ENCODE data around the gene EML6. TPM values are rescaled to one million over a fixed set of nuclear protein-coding genes. Genes with fewer than 3 reads are reported as not detected.

EML6 gene
- total and polyA plus RNA-seq, 2 donors (not counting 1 experiment from before 2014, with no cell fraction given): 0.34 to 1.3 TPM

- Histone ChIP-seq H3K27me3 (ENCODE audit: control insufficient read depth, insufficient read depth, low read length) (no peaks in the 10 kb centered on the region), H3K36me3 (ENCODE audit: control insufficient read depth, insufficient read depth, low read length) (no peaks in the 10 kb centered on the region), H3K4me2 (ENCODE audit: extremely low read depth, insufficient read depth, low read length) (no peak overlapping the region), H3K4me3 (replicated peaks in 1 of 4; ENCODE audit: control extremely low read depth in 1 of 4, insufficient read depth in 1 of 4, low read depth in 3 of 4, low read length in 4 of 4) (no peak overlapping the region), H3K4me1 (ENCODE audit: control insufficient read depth, extremely low read depth, insufficient read depth, low read length) (peaks cover 4% of the 10 kb centered on the region), H3K9me3 (ENCODE audit: control insufficient read depth, insufficient read depth, low read depth, low read length) (peaks cover 2% of the 10 kb centered on the region), H4K20me1 (ENCODE audit: control insufficient read depth, extremely low read depth, insufficient read depth, low read length) (no peaks in the 10 kb centered on the region), H3K9ac (ENCODE audit: insufficient read depth, low read length) (no peak overlapping the region), H3K79me2 (ENCODE audit: control insufficient read depth, insufficient read depth, low read length) (no peaks in the 10 kb centered on the region), H3K27ac (ENCODE audit: insufficient read depth, low read length) (no peak overlapping the region), H2AFZ (ENCODE audit: low read length) (no peak overlapping the region)
- no peak for DNase-seq (ENCODE audit: low read depth in 2 of 2)
- TF ChIP-seq EZH2 (IDR thresholded peaks at IDR 0.05; ENCODE audit: low read length, missing control alignments): no peak
- TF ChIP-seq, protein P1, sequence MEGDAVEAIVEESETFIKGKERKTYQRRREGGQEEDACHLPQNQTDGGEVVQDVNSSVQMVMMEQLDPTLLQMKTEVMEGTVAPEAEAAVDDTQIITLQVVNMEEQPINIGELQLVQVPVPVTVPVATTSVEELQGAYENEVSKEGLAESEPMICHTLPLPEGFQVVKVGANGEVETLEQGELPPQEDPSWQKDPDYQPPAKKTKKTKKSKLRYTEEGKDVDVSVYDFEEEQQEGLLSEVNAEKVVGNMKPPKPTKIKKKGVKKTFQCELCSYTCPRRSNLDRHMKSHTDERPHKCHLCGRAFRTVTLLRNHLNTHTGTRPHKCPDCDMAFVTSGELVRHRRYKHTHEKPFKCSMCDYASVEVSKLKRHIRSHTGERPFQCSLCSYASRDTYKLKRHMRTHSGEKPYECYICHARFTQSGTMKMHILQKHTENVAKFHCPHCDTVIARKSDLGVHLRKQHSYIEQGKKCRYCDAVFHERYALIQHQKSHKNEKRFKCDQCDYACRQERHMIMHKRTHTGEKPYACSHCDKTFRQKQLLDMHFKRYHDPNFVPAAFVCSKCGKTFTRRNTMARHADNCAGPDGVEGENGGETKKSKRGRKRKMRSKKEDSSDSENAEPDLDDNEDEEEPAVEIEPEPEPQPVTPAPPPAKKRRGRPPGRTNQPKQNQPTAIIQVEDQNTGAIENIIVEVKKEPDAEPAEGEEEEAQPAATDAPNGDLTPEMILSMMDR (conservative IDR thresholded peaks at IDR 0.05 in 1 of 2, IDR thresholded peaks at IDR 0.05 in 1 of 2; ENCODE audit: low read depth in 1 of 2, low read length in 2 of 2): no peak
Observed at GRCh38 chr2:54898456-54899226, 175.2 kb downstream of the EML6 start.

- H3K4me3 ChIP-seq (replicated peaks in 1 of 4; ENCODE audit: control extremely low read depth in 1 of 4, insufficient read depth in 1 of 4, low read depth in 3 of 4, low read length in 4 of 4): no peak overlapping the region
- H3K9ac ChIP-seq (ENCODE audit: insufficient read depth, low read length): no peak overlapping the region
- H3K27me3 ChIP-seq (ENCODE audit: control insufficient read depth, insufficient read depth, low read length): no peaks in the 10 kb centered on the region
- H3K4me1 ChIP-seq (ENCODE audit: control insufficient read depth, extremely low read depth, insufficient read depth, low read length): peaks cover 11% of the 10 kb centered on the region
- no peaks in the 10 kb centered on the region for H3K79me2 ChIP-seq (ENCODE audit: control insufficient read depth, insufficient read depth, low read length)
- peak; percentile 51 to 80 for DNase-seq (ENCODE audit: low read depth in 2 of 2)
- no peak overlapping the region for H3K27ac ChIP-seq (ENCODE audit: insufficient read depth, low read length)
- no peak for TF ChIP-seq EZH2 (IDR thresholded peaks at IDR 0.05; ENCODE audit: low read length, missing control alignments)
- TF ChIP-seq, protein P1 (conservative IDR thresholded peaks at IDR 0.05 in 1 of 2, IDR thresholded peaks at IDR 0.05 in 1 of 2; ENCODE audit: low read depth in 1 of 2, low read length in 2 of 2): peak; percentile 69
- no peaks in the 10 kb centered on the region for H4K20me1 ChIP-seq (ENCODE audit: control insufficient read depth, extremely low read depth, insufficient read depth, low read length)
- H3K9me3 ChIP-seq (ENCODE audit: control insufficient read depth, insufficient read depth, low read depth, low read length): peaks cover 2% of the 10 kb centered on the region
- H3K36me3 ChIP-seq (ENCODE audit: control insufficient read depth, insufficient read depth, low read length): no peaks in the 10 kb centered on the region
- H3K4me2 ChIP-seq (ENCODE audit: extremely low read depth, insufficient read depth, low read length): no peak overlapping the region
- H2AFZ ChIP-seq (ENCODE audit: low read length): no peak overlapping the region
Observed at GRCh38 chr2:54899576-54900200, 176.2 kb downstream of the EML6 start.

- H4K20me1 ChIP-seq (ENCODE audit: control insufficient read depth, extremely low read depth, insufficient read depth, low read length): no peaks in the 10 kb centered on the region
- H3K4me2 ChIP-seq (ENCODE audit: extremely low read depth, insufficient read depth, low read length): no peak overlapping the region
- H2AFZ ChIP-seq (ENCODE audit: low read length): no peak overlapping the region
- no peaks in the 10 kb centered on the region for H3K9me3 ChIP-seq (ENCODE audit: control insufficient read depth, insufficient read depth, low read depth, low read length)
- H3K4me1 ChIP-seq (ENCODE audit: control insufficient read depth, extremely low read depth, insufficient read depth, low read length): peaks cover 11% of the 10 kb centered on the region
- H3K36me3 ChIP-seq (ENCODE audit: control insufficient read depth, insufficient read depth, low read length): no peaks in the 10 kb centered on the region
- no peak overlapping the region for H3K4me3 ChIP-seq (replicated peaks in 1 of 4; ENCODE audit: control extremely low read depth in 1 of 4, insufficient read depth in 1 of 4, low read depth in 3 of 4, low read length in 4 of 4)
- no peak for DNase-seq (ENCODE audit: low read depth in 2 of 2)
- no peaks in the 10 kb centered on the region for H3K79me2 ChIP-seq (ENCODE audit: control insufficient read depth, insufficient read depth, low read length)
- no peaks in the 10 kb centered on the region for H3K27me3 ChIP-seq (ENCODE audit: control insufficient read depth, insufficient read depth, low read length)
- TF ChIP-seq, protein P1 (conservative IDR thresholded peaks at IDR 0.05 in 1 of 2, IDR thresholded peaks at IDR 0.05 in 1 of 2; ENCODE audit: low read depth in 1 of 2, low read length in 2 of 2): no peak
- H3K27ac ChIP-seq (ENCODE audit: insufficient read depth, low read length): no peak overlapping the region
- no peak overlapping the region for H3K9ac ChIP-seq (ENCODE audit: insufficient read depth, low read length)
Observed at GRCh38 chr2:54901224-54901986, 177.9 kb downstream of the EML6 start.

Measured in fibroblast of lung (primary cell).